Loucy (cell line): Measurements from ENCODE around the gene RERE.

ENCODE experiments used
- EZH2phosphoT487 ChIP-seq: fragments of 200-600 bp; IDR thresholded peaks from 2 replicates; pipeline ENCODE4 v1.6.1; 2018; ENCODE audit warnings: antibody characterized with exemption, mild to moderate bottlenecking, moderate library complexity, borderline replicate concordance
- TF ChIP-seq, protein P1 (sequence below): fragments of 200-600 bp; sonication (generic); conservative IDR thresholded peaks from 2 replicates; pipeline ENCODE4 v1.5.1; 2014; ENCODE audit warnings: mild to moderate bottlenecking, antibody characterized with exemption, low read length

DNA sequence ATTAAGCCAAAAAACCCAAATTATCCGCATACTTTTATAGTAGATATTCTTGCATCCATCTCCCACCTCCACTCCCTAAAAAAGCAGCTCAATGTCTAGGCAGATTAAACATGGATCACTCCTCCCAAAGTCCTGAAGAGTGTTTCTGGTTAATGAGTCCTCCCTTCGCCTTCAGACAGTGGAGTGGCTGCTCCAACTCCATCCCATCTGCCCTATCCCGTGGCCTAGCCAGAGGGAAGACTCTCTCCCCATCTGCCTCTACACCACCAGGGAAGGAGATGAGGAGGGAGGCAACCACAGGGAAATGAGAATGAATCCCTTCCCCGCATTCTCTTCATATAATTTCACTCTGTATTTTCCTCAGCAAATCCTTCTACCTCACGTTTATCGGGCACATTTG lies 395.7 kb downstream of the RERE start:
- TF ChIP-seq, protein P1, sequence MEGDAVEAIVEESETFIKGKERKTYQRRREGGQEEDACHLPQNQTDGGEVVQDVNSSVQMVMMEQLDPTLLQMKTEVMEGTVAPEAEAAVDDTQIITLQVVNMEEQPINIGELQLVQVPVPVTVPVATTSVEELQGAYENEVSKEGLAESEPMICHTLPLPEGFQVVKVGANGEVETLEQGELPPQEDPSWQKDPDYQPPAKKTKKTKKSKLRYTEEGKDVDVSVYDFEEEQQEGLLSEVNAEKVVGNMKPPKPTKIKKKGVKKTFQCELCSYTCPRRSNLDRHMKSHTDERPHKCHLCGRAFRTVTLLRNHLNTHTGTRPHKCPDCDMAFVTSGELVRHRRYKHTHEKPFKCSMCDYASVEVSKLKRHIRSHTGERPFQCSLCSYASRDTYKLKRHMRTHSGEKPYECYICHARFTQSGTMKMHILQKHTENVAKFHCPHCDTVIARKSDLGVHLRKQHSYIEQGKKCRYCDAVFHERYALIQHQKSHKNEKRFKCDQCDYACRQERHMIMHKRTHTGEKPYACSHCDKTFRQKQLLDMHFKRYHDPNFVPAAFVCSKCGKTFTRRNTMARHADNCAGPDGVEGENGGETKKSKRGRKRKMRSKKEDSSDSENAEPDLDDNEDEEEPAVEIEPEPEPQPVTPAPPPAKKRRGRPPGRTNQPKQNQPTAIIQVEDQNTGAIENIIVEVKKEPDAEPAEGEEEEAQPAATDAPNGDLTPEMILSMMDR: no peak
- no peak for TF ChIP-seq EZH2phosphoT487
